Upper lobe of right lung (tissue), 1 donor: ENCODE results near the gene CARM1. TPM values are rescaled to one million over a fixed set of nuclear protein-coding genes. Genes with fewer than 3 reads are reported as not detected.
A peak's percentile ranks its signal among the peaks of the same experiment; 100 is the strongest.
"Not testable (repeated sequence)": the region's sequence is repeated elsewhere in the genome, so short reads cannot be mapped to it uniquely, and the experiment has no call there.

Experiments used
- ATAC-seq: fragments of 200-7000 bp; cut with Tn5 transposase; one replicate; pipeline ENCODE4 v1.9.1; 2020; ENCODE audit warnings: mild to moderate bottlenecking, moderate library complexity
- DNase-seq: peaks from one replicate; pipeline ENCODE4 v3.0.0-alpha.2; 2020
- H3K27ac ChIP-seq: fragments of 200-600 bp; one replicate; pipeline ENCODE4 v1.8.0; 2022
- H3K27me3 ChIP-seq: fragments of 200-600 bp; one replicate; pipeline ENCODE4 v1.8.0; 2022; ENCODE audit warnings: mild to moderate bottlenecking
- H3K36me3 ChIP-seq: fragments of 200-600 bp; one replicate; pipeline ENCODE4 v1.8.0; 2022
- H3K4me1 ChIP-seq: fragments of 200-600 bp; one replicate; pipeline ENCODE4 v1.8.0; 2022
- H3K4me3 ChIP-seq: fragments of 200-600 bp; one replicate; pipeline ENCODE4 v1.8.0; 2022; ENCODE audit warnings: mild to moderate bottlenecking
- H3K9me3 ChIP-seq: fragments of 200-600 bp; one replicate; pipeline ENCODE4 v1.8.0; 2022
- CTCF ChIP-seq: fragments of 200-600 bp; IDR thresholded peaks from one replicate; pipeline ENCODE4 v1.8.0; 2022; ENCODE audit warnings: antibody characterized with exemption
- intact Hi-C: fragments of 100-400 bp; cut with DNase I; formaldehyde crosslinking; loops from one replicate; pipeline ENCODE4 v1.11.0; 2022
- total RNA-seq: library from RNA; stranded (reverse); fragmentation: NEBNext Ultra II Directional; extraction: Animal tissue kit (Norgen Biotek cat#: 25700); gene quantifications from one replicate; pipeline ENCODE4 v1.2.1, GENCODE V29; 2021
- donor health status: DM: no; HTN: yes; CAD: no; lungs with severe emphysema.

Gene CARM1
- total RNA-seq, 1 donor from 2014 or later = 25.5 TPM

DNA sequence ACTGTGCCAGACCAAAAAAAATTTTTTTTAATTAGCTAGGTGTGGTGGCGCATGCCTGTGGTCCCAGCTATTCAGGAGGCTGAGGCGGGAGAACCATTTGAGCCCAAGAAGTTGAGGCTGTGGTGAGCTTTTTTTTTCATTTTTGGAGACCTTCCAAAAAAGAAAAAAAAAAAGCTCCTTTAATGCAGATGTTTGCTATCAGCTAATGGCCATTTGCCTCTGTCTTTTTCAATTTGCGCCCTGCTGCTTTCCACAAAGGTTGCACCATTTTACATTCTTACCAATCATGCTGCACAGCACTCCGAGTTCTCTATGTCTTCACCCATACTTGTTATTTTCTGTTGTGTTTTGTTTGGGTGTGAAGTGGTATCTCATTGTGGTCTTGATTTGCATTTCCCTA, 73.9 kb downstream of the CARM1 start:
- DNase-seq = no peak
- Histone ChIP-seq H3K27me3 (no peaks in the 10 kb centered on the region), H3K27ac (no peak overlapping the region), H3K9me3 (no peaks in the 10 kb centered on the region), H3K36me3 (no peaks in the 10 kb centered on the region), H3K4me1 (peaks cover 7% of the 10 kb centered on the region), H3K4me3 (no peak overlapping the region)
- TF ChIP-seq CTCF = no peak
- ATAC-seq = no peak
- intact Hi-C loops = no loop called here

DNA sequence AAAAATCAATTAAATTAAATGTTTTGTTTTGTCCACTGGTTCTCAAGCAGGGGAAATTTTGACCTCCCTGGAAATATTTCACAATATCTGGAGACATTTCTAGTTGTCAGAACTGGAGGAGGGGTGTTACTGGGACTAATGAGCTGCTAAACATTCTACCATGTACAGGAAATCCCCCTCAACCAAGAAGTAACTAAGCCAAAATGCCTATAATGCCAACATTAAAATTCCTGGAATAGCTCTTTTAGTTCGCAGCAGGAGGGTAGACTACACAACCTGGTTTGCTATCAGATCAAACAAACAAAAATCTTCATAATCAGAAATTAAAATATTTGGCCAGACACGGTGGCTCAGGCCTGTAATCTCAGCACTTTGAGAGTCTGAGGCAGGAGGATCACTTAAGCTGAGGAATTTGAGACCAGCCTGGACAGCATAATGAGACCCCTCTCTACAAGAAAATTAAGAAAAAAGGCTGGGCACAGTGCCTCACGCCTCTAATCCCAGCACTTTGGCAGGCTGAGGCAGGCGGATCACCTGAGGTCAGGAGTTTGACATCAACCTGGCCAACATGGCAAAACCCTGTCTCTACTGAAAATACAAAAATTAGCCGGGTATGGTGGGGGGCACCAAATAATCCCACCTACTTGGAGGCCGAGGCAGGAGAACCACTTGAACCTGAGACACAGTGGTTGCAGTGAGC, 75.8 kb downstream of the CARM1 start:
- peaks cover 7% of the 10 kb centered on the region for H3K4me1 ChIP-seq
- no peaks in the 10 kb centered on the region for H3K9me3 ChIP-seq
- H3K27ac ChIP-seq = peak overlapping the region; percentile 59
- TF ChIP-seq CTCF = no peak
- ATAC-seq (peak; percentile 33), DNase-seq (no peak)
- intact Hi-C loops = no loop called here
- no peaks in the 10 kb centered on the region for H3K36me3 ChIP-seq
- H3K4me3 ChIP-seq = no peak overlapping the region
- H3K27me3 ChIP-seq = no peaks in the 10 kb centered on the region

GRCh38 chr19:10952809-10953208, 81.5 kb downstream of the CARM1 start:
- Histone ChIP-seq H3K4me3 (no peak overlapping the region), H3K36me3 (no peaks in the 10 kb centered on the region), H3K9me3 (no peaks in the 10 kb centered on the region), H3K27ac (no peak overlapping the region), H3K4me1 (no peaks in the 10 kb centered on the region), H3K27me3 (no peaks in the 10 kb centered on the region)
- DNase-seq (no peak), ATAC-seq (no peak)
- TF ChIP-seq CTCF = no peak
- intact Hi-C loops = no loop called here

DNA sequence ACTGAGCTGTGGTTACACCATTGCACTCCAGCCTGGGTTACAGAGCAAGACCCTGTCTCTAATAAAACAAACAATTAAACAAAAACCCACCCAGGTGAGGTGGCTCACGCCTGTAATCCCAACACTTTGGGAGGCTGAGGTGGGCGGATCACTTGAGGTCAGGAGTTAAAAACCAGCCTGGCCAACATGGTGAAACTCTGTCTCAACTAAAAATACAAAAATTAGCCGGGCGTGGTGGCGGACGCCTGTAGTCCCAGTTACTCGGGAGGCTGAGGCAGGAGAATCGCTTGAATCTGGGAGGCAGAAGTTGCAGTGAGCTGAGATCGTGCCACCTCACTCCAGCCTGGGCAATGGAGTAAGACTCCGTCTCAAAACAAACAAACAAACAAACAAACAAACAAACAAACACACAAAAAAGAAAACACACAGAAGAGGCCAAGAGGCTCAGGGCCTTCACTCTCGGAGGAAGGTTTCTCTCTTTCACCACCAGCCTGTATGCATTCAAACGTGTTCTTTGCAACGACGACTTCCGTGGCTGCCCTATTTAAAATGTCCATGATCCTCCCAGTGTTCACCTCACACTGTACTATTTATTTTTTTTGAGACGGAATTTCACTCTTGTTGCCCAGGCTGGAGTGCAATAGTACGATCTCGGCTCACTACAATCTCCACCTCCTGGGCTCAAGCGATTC, 88.1 kb downstream of the CARM1 start:
- H3K36me3 ChIP-seq, H3K27me3 ChIP-seq, H3K9me3 ChIP-seq, ATAC-seq, intact Hi-C loops, DNase-seq: not testable (repeated sequence)
- Histone ChIP-seq H3K4me1 (peaks cover 18% of the 10 kb centered on the region), H3K27ac (peak overlapping the region; percentile 97), H3K4me3 (peak overlapping the region; percentile 70)

- Histone ChIP-seq H3K4me1 (peaks cover 22% of the 10 kb centered on the region), H3K4me3 (peak within 1 kb of the TSS; percentile 85), H3K27me3 (no peaks in the 10 kb centered on the region), H3K36me3 (no peaks in the 10 kb centered on the region), H3K27ac (peak within 1 kb of the TSS; percentile 97), H3K9me3 (no peaks in the 10 kb centered on the region)
- no peak for TF ChIP-seq CTCF
- DNase-seq (peak; percentile 99), ATAC-seq (peak; percentile 97)
- intact Hi-C loops = no loop called here
These were observed 89.1 kb downstream of the CARM1 start, which contains the start of gene SMARCA4 for GRCh38 chr19:10960314-10961072. Gene SMARCA4 (plus strand): TSS chr19:10961030. CDS start chr19:10984152, 23,122 bp downstream.
